Skin epidermis (tissue), 12 donors: ENCODE measurements around the gene GBA2.

Experiments
- H3K27ac ChIP-seq, 21 experiments: fragments of 200-600 bp; sonication (generic) in 11 of 21; one replicate each; pipeline ENCODE4 v1.5.0; 2020; ENCODE audit warnings: mild to moderate bottlenecking in 3 of 21, inconsistent platforms in 2 of 21, moderate library complexity in 2 of 21
- H3K4me3 ChIP-seq, 7 experiments: fragments of 200-600 bp; sonication (generic) in 2 of 7; one replicate each; pipeline ENCODE4 v1.5.0; 2020; ENCODE audit warnings: inconsistent platforms in 2 of 7, mild to moderate bottlenecking in 2 of 7, moderate library complexity in 1 of 7

The GBA2 gene

GRCh38 chr9:35769763-35770162 lies 20.7 kb upstream of the GBA2 start:
- Histone ChIP-seq H3K4me3 (no peak overlapping the region), H3K27ac (no peak overlapping the region)

GRCh38 chr9:35767458-35767857 lies 18.4 kb upstream of the GBA2 start:
- Histone ChIP-seq H3K4me3 (no peak overlapping the region), H3K27ac (no peak overlapping the region)

- Histone ChIP-seq H3K4me3 (no peak overlapping the region), H3K27ac (no peak overlapping the region)
Observed at GRCh38 chr9:35766997-35767396, 18.0 kb upstream of the GBA2 start.

- Histone ChIP-seq H3K4me3 (no peak overlapping the region), H3K27ac (no peak overlapping the region)
Observed at GRCh38 chr9:35763803-35764202, 14.8 kb upstream of the GBA2 start.

- H3K27ac ChIP-seq, result no peak overlapping the region
- H3K4me3 ChIP-seq, result no peak overlapping the region
Observed at GRCh38 chr9:35763181-35763580, 14.2 kb upstream of the GBA2 start.

GRCh38 chr9:35760651-35761050 lies 11.6 kb upstream of the GBA2 start:
- Histone ChIP-seq H3K4me3 (no peak overlapping the region), H3K27ac (no peak overlapping the region)

GRCh38 chr9:35759795-35760194 lies 10.8 kb upstream of the GBA2 start:
- Histone ChIP-seq H3K27ac (no peak overlapping the region), H3K4me3 (no peak overlapping the region)

- no peak overlapping the region for H3K4me3 ChIP-seq
- H3K27ac ChIP-seq, result no peak overlapping the region
Observed at GRCh38 chr9:35758475-35759050, 9.5 kb upstream of the GBA2 start.

- H3K4me3 ChIP-seq, result peak overlapping the region in 2 of 7 experiments; percentile 37 to 60
- peak overlapping the region in 7 of 21 experiments; percentile 73 to 93 (median 81) for H3K27ac ChIP-seq
Observed at GRCh38 chr9:35757892-35758275, 8.9 kb upstream of the GBA2 start.

GRCh38 chr9:35757226-35757891 lies 8.3 kb upstream of the GBA2 start:
- Histone ChIP-seq H3K4me3 (peak overlapping the region; percentile 37 to 60 (median 42)), H3K27ac (peak overlapping the region in 20 of 21 experiments; percentile 20 to 93 (median 76))

GRCh38 chr9:35756275-35757225 lies 7.5 kb upstream of the GBA2 start:
- peak overlapping the region in 20 of 21 experiments; percentile 20 to 93 (median 76) for H3K27ac ChIP-seq
- peak overlapping the region; percentile 37 to 60 (median 42) for H3K4me3 ChIP-seq

- Histone ChIP-seq H3K4me3 (no peak overlapping the region), H3K27ac (no peak overlapping the region)
Observed at GRCh38 chr9:35755071-35755470, 6.0 kb upstream of the GBA2 start.

GRCh38 chr9:35754264-35754663 lies 5.2 kb upstream of the GBA2 start, which contains the start of gene MSMP:
TSS of gene MSMP (minus strand) at chr9:35754276. CDS start at chr9:35754129, 147 bp downstream.
- H3K27ac ChIP-seq, result no peak within 1 kb of the TSS

GRCh38 chr9:35753466-35753865 lies 4.4 kb upstream of the GBA2 start:
- no peak overlapping the region for H3K27ac ChIP-seq

More at GRCh38 chr9:35754264-35754663, 5.2 kb upstream of the GBA2 start, which contains the start of gene MSMP:
- H3K4me3 ChIP-seq, result no peak within 1 kb of the TSS

GRCh38 chr9:35750256-35750531 lies 1.2 kb upstream of the GBA2 start:
- Histone ChIP-seq H3K4me3 (peak overlapping the region in 4 of 7 experiments; percentile 53 to 82 (median 66)), H3K27ac (peak overlapping the region in 18 of 21 experiments; percentile 83 to 98 (median 95))

More at GRCh38 chr9:35753466-35753865, 4.4 kb upstream of the GBA2 start:
- H3K4me3 ChIP-seq, result no peak overlapping the region

GRCh38 chr9:35749515-35750255 lies 657 bp upstream of the GBA2 start:
- peak overlapping the region; percentile 53 to 83 (median 80) for H3K4me3 ChIP-seq
- H3K27ac ChIP-seq, result peak overlapping the region; percentile 79 to 98 (median 94)

GRCh38 chr9:35748242-35748857 lies 678 bp downstream of the GBA2 start:
- Histone ChIP-seq H3K27ac (peak overlapping the region in 20 of 21 experiments; percentile 83 to 98 (median 94)), H3K4me3 (peak overlapping the region; percentile 53 to 83 (median 80))

- Histone ChIP-seq H3K4me3 (peak overlapping the region in 3 of 7 experiments; percentile 1 to 82 (median 53)), H3K27ac (peak overlapping the region in 4 of 21 experiments; percentile 0 to 89 (median 15))
Observed at GRCh38 chr9:35746583-35746982, 2.4 kb downstream of the GBA2 start.

- Histone ChIP-seq H3K27ac (peak overlapping the region in 1 of 21 experiments; percentile 26), H3K4me3 (peak overlapping the region in 1 of 7 experiments; percentile 0)
Observed at GRCh38 chr9:35745569-35745968, 3.5 kb downstream of the GBA2 start.
